Measurements from ENCODE around the gene RNF4. TPM values are rescaled to one million over a fixed set of nuclear protein-coding genes. Genes with fewer than 3 reads are reported as not detected.

The RNF4 gene
- total RNA-seq, 1 donor from 2014 or later = 77.2 TPM

DNA sequence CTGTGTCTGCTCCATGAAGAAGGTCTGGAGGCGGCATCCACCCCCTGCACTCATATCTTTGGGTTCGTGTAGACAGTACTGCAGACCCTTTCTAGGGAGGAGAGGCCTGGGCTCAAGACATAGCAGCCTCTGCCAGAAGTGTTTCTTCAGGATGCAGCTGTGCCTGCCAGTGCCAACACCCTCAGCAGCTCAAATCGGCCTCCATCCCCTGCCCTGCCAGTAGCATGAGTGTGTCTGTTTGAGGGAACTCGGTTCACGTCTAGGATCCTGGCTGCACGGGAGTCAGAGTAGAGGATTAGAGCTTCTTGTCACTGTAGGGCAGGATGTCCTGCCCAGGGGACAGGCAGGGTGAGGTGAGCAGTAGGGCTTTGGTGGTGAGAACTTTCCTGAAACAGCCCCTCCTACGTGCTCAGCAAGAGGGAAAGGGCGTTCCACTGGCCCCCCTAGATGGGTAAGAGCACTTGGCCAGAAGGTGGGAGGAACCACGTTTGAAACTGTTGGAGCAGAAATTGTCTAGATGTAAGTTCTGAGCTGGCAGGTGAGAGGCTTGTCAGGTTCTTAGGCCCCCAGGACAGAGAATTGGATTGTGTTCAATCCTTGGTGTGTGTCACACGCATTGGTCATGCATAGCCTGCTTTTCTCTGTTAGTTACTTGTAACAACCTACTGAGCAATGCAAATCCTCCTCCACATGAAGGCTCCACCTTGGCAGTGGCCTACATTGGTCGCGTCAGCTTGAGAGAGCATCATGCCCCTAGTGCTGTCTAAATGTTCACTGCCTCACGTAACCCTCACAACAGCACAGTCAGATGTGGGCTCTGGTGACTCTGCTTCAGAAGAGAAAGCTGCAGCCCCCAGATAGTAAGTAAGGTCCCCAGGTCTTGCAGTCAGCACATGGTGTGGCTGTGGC lies 41.7 kb downstream of the RNF4 start:
- H3K4me3 ChIP-seq (ENCODE audit: insufficient read depth, low read depth, low read length) = no peak overlapping the region
- H3K36me3 ChIP-seq (ENCODE audit: insufficient read depth, low read length) = peaks cover 21% of the 10 kb centered on the region
- no peak overlapping the region for H3K4me3 Mint-ChIP-seq (ENCODE audit: unreplicated experiment)
- H3K27me3 Mint-ChIP-seq (ENCODE audit: low read depth, unreplicated experiment) = no peaks in the 10 kb centered on the region
- no peak overlapping the region for H3K9ac ChIP-seq (ENCODE audit: low read length)
- H3K4me1 ChIP-seq (ENCODE audit: insufficient read depth, low read length) = no peaks in the 10 kb centered on the region
- H3K36me3 Mint-ChIP-seq (ENCODE audit: low read depth, unreplicated experiment) = peaks cover 26% of the 10 kb centered on the region
- H4K20me1 ChIP-seq (ENCODE audit: insufficient read depth, low read length) = peaks cover 60% of the 10 kb centered on the region
- H3K4me1 Mint-ChIP-seq (ENCODE audit: low read depth, unreplicated experiment) = peaks cover 4% of the 10 kb centered on the region
- H3K9me3 ChIP-seq (ENCODE audit: insufficient read depth, low read depth, low read length) = no peaks in the 10 kb centered on the region
- DNase-seq (ENCODE audit: low read depth) = no peak
- FAIRE-seq = no peak
- H2AFZ ChIP-seq (ENCODE audit: low read depth, low read length) = no peak overlapping the region
- no peaks in the 10 kb centered on the region for H3K27me3 ChIP-seq (ENCODE audit: insufficient read depth, low read length)
- no peak overlapping the region for H3K27ac ChIP-seq (ENCODE audit: low read depth, low read length)
- no peaks in the 10 kb centered on the region for H3K9me3 Mint-ChIP-seq (ENCODE audit: unreplicated experiment)
- H3K79me2 ChIP-seq (ENCODE audit: insufficient read depth, low read length) = peaks cover 48% of the 10 kb centered on the region
- H3K4me2 ChIP-seq (ENCODE audit: low read length) = no peak overlapping the region
- TF ChIP-seq EZH2 (IDR thresholded peaks at IDR 0.05; ENCODE audit: insufficient read depth, low read length) = no peak
- TF ChIP-seq, protein P1, sequence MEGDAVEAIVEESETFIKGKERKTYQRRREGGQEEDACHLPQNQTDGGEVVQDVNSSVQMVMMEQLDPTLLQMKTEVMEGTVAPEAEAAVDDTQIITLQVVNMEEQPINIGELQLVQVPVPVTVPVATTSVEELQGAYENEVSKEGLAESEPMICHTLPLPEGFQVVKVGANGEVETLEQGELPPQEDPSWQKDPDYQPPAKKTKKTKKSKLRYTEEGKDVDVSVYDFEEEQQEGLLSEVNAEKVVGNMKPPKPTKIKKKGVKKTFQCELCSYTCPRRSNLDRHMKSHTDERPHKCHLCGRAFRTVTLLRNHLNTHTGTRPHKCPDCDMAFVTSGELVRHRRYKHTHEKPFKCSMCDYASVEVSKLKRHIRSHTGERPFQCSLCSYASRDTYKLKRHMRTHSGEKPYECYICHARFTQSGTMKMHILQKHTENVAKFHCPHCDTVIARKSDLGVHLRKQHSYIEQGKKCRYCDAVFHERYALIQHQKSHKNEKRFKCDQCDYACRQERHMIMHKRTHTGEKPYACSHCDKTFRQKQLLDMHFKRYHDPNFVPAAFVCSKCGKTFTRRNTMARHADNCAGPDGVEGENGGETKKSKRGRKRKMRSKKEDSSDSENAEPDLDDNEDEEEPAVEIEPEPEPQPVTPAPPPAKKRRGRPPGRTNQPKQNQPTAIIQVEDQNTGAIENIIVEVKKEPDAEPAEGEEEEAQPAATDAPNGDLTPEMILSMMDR (IDR thresholded peaks at IDR 0.05; ENCODE audit: insufficient read depth, low read depth, low read length) = no peak
- no peak overlapping the region for H3K27ac Mint-ChIP-seq (ENCODE audit: unreplicated experiment)

- Histone ChIP-seq H4K20me1 (ENCODE audit: insufficient read depth, low read length) (peaks cover 59% of the 10 kb centered on the region), H2AFZ (ENCODE audit: low read depth, low read length) (no peak overlapping the region), H3K4me2 (ENCODE audit: low read length) (no peak overlapping the region), H3K4me3 (ENCODE audit: insufficient read depth, low read depth, low read length) (no peak overlapping the region), H3K27ac (ENCODE audit: low read depth, low read length) (no peak overlapping the region), H3K79me2 (ENCODE audit: insufficient read depth, low read length) (peaks cover 37% of the 10 kb centered on the region), H3K36me3 (ENCODE audit: insufficient read depth, low read length) (peaks cover 21% of the 10 kb centered on the region), H3K9ac (ENCODE audit: low read length) (no peak overlapping the region), H3K9me3 (ENCODE audit: insufficient read depth, low read depth, low read length) (no peaks in the 10 kb centered on the region), H3K27me3 (ENCODE audit: insufficient read depth, low read length) (no peaks in the 10 kb centered on the region), H3K4me1 (ENCODE audit: insufficient read depth, low read length) (no peaks in the 10 kb centered on the region)
- no peaks in the 10 kb centered on the region for H3K27me3 Mint-ChIP-seq (ENCODE audit: low read depth, unreplicated experiment)
- no peak overlapping the region for H3K4me3 Mint-ChIP-seq (ENCODE audit: unreplicated experiment)
- peaks cover 4% of the 10 kb centered on the region for H3K4me1 Mint-ChIP-seq (ENCODE audit: low read depth, unreplicated experiment)
- DNase-seq (ENCODE audit: low read depth) (no peak), FAIRE-seq (no peak)
- peaks cover 26% of the 10 kb centered on the region for H3K36me3 Mint-ChIP-seq (ENCODE audit: low read depth, unreplicated experiment)
- H3K27ac Mint-ChIP-seq (ENCODE audit: unreplicated experiment) = no peak overlapping the region
- H3K9me3 Mint-ChIP-seq (ENCODE audit: unreplicated experiment) = no peaks in the 10 kb centered on the region
- TF ChIP-seq, protein P1 (IDR thresholded peaks at IDR 0.05; ENCODE audit: insufficient read depth, low read depth, low read length) = no peak
- no peak for TF ChIP-seq EZH2 (IDR thresholded peaks at IDR 0.05; ENCODE audit: insufficient read depth, low read length)
Observed at GRCh38 chr4:2511645-2512131, 42.8 kb downstream of the RNF4 start.
